Aortic smooth muscle cell (primary cell): ENCODE results near the gene SGCD. TPM values are rescaled to one million over a fixed set of nuclear protein-coding genes. Genes with fewer than 3 reads are reported as not detected.

ENCODE experiments used
- total RNA-seq: library from RNA; depleted of rRNA; stranded (reverse); fragments of >200 nt; gene quantifications from 2 replicates; pipeline ENCODE4 v1.2.3, GENCODE V29; 2014

The SGCD gene
- 16.9 and 37.3 TPM in 2 replicates for total RNA-seq

GRCh38 chr5:156326718-156327259 lies at the start of gene SGCD:
SGCD (plus strand) TSS chr5:156327164.

